ENCODE measurements around the gene DCAKD.

The DCAKD gene

DNA sequence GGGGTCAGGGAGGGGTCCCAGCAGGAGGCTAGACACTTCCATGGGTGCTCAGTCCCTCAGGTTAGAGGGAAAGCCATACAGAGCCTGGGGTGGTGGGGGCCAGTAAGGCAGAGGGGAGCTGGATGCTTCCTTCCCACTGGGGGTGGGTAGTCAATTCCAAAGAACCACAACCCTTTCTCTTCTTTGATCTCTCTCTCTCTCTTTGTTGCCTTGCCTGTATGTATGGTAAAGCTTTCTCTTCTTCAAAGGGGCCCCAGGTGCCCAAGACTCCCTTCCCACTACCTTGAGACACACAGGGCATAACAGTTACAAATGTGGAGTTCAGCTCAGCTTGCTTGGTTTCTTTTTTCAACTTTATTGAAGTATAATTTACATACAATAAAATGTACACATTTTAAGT lies 52.8 kb downstream of the DCAKD start:
- DNase-seq, result no peak

DNA sequence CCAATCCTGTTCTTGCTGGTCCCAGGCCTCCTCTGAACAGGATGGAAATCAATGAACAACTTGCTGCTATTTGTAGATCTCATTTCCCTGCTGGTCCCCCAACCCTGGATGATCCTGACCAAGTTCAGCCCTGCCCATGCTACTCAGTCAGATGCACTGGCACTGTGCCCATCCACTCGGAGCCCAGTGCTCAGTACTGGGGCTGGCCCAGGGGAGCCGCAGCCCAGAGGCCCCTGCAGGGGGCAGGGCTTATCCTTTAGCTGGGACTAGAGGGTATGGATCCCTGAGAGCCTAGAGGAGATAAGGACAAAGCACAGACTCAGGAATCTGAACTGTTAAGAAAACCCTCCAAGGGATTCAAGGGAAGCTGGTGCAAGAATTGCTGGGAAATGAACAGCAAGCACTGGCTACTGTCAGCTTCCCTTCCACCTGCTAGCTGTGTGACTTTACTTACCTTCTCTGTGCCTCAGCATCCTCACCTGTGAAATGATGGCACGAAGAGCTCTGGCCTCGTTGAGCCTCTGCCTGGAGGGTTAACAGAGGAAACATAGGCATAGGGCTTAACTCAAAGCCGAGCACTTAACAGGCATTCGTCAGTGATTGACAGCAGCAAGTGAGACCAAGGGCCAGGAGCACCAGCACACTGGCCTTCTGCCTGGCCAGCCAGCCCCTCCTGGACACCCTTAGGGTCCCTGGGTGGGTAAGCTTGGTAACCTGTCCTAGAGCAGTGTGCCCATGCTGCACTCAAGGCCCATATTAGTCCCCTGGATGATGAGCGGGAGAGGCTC lies 53.5 kb downstream of the DCAKD start:
- no peak for DNase-seq

DNA sequence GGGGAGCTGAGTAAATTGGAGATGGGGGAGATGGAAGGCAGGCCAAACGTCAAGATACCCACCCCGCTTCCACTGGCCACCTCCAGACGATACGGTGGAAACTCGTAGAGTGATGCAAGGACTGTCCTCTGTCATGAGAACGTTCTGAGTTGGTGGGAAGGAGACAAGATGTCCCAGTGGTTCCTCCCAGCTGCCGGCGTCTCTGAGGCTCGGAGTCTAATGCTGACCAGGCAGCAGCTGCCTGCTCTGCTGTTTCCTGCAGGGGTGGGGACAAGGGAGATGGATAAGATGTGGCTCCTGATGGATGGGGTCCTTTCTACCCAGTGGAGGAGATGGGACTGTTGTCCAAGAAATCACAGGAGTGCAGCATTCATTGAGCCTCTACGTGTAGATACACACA lies 55.1 kb downstream of the DCAKD start:
- DNase-seq, result no peak

DNA sequence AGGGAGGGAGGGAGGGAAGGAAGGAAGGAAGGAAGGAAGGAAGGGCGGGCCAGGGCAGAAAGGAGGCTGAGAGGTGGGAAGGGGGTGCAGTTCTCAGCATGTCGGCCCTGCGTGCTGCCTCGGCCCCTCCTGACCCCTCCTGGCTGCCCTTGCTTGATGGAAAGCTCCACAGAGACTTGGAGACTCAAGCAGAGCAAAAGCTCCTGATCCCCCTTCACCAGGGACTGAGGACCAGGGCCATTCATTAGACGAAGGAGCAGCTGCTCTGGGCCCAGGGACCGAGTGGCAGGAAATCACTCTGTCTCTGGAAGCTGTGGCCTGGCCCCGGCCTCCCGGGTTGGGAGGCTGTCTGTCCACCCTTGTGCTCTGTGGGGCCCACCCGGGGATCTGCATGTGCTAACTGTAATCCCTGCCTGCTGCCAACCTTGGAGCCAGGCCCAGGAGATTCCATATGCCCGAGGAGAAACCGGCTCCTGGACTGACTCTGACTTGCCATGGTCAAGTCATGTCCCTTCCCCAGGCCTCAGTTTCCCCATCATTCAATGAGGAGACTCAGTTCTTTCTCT lies 55.9 kb downstream of the DCAKD start:
- no peak for DNase-seq

DNA sequence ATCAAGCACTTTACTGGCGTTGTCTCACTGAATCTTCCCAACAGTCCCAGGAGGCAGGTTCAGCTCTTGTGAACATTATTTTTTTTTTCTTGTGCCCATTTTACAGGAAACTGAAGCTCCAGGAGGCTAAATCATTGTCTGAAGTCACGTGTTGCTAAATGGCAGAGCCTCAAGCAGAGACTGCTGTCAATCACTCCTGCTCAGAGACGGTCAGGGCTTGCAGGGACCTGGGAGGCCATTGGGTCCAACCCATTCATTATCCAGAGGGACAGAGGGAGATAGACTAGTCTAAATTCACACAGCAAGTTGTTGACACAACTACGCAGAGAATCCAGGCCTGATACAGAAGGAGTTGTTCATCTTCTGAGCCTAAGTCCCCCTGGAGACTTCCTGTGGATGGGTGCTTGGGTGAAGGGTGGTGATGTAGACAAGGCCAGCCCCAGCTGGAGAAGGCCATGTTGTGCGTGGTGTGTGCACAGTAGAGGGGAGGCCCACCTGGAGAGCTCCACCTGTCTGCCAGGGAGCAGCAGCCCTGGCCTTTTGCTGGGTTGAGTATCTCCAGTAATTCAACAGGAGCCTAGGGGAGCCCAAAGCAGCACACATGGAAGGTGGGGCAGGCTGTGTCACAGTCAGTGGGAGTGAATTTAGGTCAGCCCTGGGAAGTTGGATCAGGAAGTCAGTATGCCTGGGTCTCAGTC lies 59.0 kb downstream of the DCAKD start:
- DNase-seq, result no peak

DNA sequence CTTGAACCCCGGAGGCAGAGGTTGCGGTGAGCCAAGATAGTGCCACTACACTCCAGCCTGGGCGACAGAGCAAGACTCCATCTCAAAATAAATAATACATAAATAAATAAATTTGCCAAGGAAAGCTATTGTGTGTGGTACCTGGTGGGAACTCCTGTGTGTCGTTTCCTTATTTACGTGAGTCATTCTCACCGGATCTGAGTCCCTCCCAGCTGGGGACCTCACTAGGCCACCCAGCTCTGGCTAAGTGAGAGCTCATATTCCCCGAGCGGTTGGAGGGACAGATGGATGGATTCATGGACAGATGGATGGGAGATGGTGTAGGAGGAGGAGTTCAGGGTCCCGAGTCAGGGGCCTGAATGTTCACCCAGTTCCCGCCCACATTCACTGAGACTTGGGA lies 60.4 kb downstream of the DCAKD start:
- DNase-seq, result no peak

DNA sequence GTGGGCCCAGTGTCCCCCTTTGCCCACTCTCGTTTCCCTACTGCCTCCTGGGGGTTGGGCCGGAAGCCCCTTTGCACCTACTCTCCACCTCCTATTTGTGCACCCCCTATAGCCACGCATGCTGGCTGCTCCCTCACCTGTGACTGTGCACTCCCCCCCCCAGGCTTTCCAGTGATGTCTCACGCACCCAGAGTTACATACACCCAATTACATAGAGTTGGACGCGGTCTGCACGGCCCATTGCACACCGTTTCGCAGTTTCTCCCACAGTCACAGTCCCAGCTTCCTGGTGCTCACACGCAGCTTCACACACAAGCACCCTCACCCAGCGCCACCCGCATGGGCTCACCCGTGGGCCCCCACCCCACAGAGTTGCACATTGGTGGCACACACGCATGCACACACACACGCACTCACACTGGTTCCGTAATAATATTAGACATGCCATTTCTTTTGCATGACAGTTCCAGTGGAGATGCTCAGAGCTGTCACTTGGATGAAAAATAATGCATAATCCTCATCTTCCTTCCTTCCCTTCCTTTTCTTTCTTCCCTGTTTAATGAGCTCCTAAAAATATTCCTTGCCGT lies 61.8 kb downstream of the DCAKD start:
- DNase-seq, result no peak

DNA sequence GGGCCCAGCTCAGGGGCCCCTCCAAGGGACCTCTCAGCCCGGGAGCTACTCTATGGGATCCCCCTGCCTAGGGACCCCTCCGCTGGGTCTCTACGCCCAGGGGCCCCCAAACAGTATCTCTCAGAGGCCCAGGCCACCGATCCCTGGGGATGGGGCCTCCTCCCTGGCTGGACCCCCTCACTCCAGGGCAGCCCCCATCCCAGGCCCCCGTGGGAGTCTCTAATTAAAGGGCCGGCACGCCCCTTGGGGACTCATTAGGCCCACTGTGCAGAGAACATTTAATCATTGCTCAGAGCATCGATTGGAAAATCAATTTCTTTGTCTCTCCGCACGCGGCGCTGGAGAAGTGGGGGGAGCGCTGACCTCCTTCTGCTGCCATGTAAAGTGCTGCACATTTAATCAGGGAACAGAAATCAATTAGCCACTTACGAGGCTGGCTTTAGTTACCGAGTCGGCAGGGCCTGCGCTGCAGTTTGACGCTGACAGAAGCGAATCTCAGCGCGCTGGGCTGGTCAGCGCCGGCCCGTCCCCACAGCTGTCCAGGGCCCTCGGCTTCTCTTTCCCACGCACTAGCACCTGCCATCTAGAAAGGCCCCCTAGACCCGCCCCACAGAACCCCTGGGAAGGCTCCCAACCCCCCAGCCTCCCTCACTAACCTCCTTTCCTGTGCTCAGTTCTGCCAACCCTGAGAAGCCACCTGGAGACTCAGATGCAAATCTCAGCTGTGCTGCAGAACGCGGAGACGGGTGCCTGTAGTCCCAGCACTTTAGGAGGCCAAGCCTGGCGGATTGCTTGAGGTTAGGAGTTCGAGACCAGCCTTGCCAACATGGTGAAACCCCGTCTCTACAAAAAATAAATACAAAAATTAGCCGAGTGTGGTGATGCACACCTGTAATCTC lies 63.1 kb downstream of the DCAKD start:
- DNase-seq, result no peak

DNA sequence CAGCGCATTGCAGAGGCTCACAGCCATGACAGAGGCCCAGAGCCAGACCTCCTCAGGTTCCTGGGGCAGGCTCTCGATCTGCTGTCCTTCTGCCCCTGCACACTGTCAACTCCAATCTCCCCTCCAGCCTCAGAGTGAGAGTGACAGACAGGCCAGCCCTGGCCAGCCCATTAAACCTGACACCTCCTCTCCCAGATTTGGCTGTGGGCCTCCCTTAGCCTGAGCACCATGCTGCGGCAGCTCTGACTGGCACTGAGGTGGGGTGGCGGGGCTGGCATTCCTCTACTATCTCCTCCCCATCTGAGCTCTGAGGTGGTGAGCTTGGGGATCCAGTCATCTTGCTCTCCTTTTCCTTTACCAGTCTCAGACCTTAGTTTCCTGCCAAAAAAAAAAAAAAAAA lies 67.9 kb downstream of the DCAKD start:
- DNase-seq, result no peak

DNA sequence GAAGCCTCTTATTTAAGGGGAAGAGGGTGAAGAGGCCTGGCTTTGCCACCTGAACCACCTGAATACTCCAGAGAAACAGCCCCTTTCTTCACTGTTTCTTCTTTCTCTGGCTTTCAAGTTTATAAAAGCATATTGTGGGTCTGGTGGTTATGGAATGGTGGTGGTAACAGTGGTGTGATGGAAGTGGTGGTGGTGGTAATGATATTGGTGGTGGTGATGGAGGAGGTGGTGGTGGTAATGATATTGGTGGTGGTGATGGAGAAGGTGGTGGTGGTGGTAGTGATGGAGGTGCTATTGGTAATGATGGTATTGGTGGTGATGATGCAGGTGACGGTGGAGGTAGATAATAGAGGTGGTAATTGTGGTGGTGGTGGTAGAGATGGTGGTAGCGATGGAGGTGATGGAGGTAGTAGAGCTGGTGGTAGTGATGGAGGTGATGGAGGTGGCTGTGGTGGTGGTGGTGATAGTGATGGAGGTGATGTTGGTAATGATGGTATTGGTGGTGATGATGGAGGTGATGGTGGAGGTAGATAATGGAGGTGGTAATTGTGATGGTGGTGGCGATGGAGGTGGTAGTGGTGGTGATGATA lies 69.2 kb downstream of the DCAKD start:
- DNase-seq, result no peak

DNA sequence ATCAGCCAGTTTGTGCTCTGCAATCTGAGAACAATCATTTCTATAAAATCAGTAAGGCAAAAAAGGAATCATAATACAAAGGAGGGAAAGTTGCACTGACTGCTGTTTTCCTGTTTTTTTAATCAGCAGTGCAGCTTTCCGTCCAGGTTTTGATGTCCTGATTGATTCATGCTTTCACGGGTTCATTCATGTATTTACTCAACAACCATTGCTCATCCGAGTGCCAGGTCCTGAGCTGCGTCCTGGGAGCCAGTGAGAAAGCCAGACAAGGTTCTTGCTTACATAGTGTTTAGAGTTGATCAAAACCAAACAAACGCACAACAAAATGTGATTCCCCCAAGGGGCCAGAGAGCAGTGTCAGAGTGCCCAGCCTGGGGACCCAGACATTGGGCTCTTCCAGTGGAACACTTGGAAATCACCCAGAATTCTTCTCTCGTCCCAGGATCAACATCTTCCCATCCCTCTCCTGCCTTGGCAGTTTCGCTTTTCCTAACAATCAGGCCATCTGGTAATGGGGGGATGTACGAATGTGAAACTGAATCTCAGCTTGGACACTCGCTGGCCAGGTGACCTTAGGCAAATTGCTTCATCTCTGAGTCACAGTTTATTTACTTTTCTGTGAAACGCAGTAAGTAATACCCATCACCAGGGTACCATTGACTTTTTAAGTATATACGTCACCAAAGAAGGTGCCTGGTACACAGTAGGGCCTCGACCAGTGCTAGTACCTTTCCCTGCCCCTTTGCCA lies 70.0 kb downstream of the DCAKD start:
- DNase-seq, result no peak

DNA sequence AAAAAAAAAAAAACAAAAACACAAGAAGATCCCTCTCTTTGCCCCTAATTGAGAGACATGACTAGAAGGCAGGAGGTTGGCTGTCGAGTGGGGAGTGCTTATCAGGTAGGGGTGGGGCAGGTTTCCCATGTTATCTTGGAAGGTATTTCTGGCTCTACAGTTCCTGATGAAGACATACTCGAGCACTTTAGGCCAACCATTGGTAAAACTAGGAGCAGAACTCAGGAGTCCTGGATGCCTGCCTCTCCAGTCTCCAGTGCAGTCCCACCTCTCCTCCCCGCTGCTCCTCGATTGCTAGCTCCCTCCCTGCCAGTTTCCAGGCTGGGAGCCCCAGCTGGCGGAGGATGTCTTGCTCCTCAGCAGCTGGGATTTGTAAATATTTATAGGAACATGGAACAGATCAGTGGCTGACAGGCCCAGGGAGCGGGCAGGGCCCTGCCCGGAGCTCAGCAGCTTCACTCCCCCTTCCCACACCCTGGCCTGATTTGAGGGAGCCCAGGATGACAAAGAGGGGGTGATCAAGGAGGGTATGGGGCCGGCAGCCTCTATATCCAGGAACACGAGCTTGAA lies 71.9 kb downstream of the DCAKD start:
- DNase-seq, result no peak

DNA sequence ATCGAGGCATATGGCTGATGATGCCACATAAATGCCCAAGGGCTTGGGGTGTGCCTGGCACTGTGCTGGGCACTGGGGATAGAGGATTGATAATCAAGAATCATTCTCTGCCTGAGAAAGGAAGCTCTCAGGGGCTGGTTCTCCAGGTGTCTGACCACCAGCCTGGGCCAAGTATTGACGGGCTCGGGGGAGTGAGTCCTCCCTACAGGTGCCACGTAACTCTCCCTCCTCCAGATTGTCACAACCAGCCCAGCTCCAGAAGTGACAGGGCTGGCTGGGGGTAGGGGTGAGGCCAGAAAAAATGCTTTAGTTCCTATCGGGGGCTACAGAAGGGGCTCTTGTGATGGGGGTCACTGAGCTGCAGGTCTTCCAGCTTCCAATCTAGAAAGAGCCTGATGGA lies 72.6 kb downstream of the DCAKD start:
- no peak for DNase-seq

DNA sequence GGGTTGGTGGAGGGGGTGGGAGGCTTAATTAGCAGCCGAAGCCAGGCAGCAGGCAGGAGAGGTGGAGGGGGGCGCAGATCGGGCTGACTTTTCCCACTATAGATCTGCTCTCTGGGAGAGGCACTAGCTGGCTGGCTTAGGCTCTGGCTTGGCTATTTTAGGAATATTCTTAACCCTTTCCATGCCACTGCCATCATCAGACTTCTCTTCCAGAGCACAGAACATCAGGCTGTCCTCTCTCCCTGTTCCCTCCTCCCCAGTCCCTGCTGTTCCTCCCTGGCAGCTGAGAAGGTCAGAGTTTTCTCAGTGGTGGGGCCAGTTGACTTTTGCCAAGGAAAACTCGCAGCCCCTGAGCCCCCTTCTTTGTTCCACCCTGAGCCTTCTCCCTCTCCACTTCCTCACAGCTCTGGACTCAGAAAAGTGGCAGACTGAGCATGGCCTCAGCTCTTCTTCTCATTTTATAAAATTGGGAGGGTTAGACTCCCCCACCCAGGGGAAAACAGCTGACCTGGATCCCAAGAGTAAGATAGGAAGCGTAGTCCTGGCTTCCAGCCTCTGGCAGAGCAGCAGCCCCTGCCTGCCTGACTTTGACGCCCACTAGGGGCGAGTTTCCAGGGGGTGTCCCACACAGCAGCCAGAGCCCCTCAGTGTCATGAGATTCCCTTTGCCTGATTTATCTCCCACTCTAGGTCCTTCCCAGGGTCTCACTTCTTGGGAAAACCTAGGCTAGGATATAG lies 73.5 kb downstream of the DCAKD start:
- no peak for DNase-seq

DNA sequence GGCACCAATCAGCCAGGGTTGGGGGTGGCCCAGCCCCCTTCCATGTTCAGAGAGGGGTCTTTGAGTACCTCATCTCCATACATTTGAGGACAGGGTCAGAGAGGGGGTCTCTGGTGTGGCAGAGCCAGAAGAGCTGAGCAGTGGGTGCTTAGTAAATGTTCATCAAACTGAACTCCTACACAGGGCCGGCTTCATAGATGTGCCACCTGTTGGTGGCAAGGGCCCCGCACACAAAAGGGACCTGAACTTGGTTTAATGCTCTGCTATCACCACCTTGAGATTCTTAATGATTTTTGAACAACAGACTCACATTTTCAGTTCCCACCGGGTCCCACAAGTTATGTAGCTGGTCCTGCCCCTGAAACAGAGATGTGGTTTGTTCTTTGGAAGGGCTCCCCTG lies 74.4 kb downstream of the DCAKD start:
- DNase-seq, result no peak

DNA sequence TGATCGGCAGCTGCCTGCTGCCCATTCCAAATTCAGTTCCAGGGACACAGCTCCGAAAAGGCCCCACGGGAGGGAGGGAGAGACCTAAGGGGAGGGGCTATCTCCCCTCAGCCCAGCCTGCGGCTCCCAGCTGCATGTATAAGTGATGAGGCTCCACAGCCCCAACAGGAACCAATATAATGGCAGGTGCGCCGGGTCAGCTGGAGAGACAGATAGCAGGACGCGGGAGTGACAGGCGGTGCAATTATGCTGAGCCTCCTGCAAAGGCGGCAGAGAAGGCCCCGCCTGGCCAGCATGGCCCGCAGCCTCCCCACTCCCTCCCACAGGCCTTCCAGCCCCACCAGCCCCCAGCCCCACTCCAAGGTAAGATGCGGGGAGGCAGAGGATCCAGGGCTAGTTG lies 75.2 kb downstream of the DCAKD start:
- no peak for DNase-seq

All from NCI-H187 (cell line).